Ishikawa (cell line): ENCODE results near the gene KIF18A.

ENCODE experiments used
- CEBPB ChIP-seq: IDR thresholded peaks from 2 replicates; pipeline ENCODE4 v1.6.1; 2012
- CREB1 ChIP-seq: IDR thresholded peaks from 2 replicates; pipeline ENCODE4 v1.6.1; 2012; ENCODE audit warnings: low read depth
- EGR1 ChIP-seq: IDR thresholded peaks from 2 replicates; pipeline ENCODE4 v1.6.1; 2012
- EP300 ChIP-seq: IDR thresholded peaks from 2 replicates; pipeline ENCODE4 v1.6.1; 2012; ENCODE audit warnings: borderline replicate concordance
- FOXM1 ChIP-seq: IDR thresholded peaks from 2 replicates; pipeline ENCODE4 v1.6.1; 2012; ENCODE audit warnings: low read depth, borderline replicate concordance
- NFIC ChIP-seq: IDR thresholded peaks from 2 replicates; pipeline ENCODE4 v1.6.1; 2012
- RAD21 ChIP-seq: IDR thresholded peaks from 2 replicates; pipeline ENCODE4 v1.6.1; 2012; ENCODE audit warnings: low read depth
- TAF1 ChIP-seq: IDR thresholded peaks from 2 replicates; pipeline ENCODE4 v1.6.1; 2012; ENCODE audit warnings: low read depth, mild to moderate bottlenecking
- TCF12 ChIP-seq: IDR thresholded peaks from 2 replicates; pipeline ENCODE4 v1.6.1; 2012; ENCODE audit warnings: low read depth
- TEAD4 ChIP-seq: IDR thresholded peaks from 2 replicates; pipeline ENCODE4 v1.6.1; 2012
- USF1 ChIP-seq: IDR thresholded peaks from 2 replicates; pipeline ENCODE4 v1.6.1; 2012
- YY1 ChIP-seq: IDR thresholded peaks from 2 replicates; pipeline ENCODE4 v1.6.1; 2012; ENCODE audit warnings: low read depth
- ZBTB7A ChIP-seq: IDR thresholded peaks from 2 replicates; pipeline ENCODE4 v1.6.1; 2012; ENCODE audit warnings: low read depth
- TF ChIP-seq, protein P1 (sequence below): IDR thresholded peaks from 2 replicates; pipeline ENCODE4 v1.6.1; 2012; ENCODE audit warnings: low read depth, mild to moderate bottlenecking
- TF ChIP-seq, protein P2 (sequence below): IDR thresholded peaks from 2 replicates; pipeline ENCODE4 v1.6.1; 2012

Gene KIF18A

DNA sequence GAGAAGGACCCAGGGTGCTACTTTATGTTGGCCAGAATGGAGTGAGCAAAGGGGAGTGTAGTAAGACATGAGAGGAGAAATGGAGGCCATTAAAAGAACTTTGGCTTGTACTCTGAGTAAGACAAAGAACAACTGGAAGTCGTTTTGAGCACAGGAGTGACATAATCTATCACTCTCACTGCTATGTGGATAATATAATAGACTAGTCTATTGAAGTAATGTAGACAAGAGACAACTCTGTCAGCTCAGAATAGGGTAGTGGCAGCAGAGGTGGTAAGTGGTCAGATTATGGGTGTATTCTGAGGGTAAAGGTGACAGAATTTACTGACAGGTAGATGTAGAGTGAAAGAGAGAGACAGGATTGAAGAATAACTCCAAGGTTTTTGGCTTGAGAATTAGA, 8.2 kb downstream of the KIF18A start:
- TF ChIP-seq EP300 (no peak), RAD21 (no peak), CREB1 (no peak), TCF12 (no peak), EGR1 (no peak), CEBPB (no peak)
- TF ChIP-seq, protein P1, sequence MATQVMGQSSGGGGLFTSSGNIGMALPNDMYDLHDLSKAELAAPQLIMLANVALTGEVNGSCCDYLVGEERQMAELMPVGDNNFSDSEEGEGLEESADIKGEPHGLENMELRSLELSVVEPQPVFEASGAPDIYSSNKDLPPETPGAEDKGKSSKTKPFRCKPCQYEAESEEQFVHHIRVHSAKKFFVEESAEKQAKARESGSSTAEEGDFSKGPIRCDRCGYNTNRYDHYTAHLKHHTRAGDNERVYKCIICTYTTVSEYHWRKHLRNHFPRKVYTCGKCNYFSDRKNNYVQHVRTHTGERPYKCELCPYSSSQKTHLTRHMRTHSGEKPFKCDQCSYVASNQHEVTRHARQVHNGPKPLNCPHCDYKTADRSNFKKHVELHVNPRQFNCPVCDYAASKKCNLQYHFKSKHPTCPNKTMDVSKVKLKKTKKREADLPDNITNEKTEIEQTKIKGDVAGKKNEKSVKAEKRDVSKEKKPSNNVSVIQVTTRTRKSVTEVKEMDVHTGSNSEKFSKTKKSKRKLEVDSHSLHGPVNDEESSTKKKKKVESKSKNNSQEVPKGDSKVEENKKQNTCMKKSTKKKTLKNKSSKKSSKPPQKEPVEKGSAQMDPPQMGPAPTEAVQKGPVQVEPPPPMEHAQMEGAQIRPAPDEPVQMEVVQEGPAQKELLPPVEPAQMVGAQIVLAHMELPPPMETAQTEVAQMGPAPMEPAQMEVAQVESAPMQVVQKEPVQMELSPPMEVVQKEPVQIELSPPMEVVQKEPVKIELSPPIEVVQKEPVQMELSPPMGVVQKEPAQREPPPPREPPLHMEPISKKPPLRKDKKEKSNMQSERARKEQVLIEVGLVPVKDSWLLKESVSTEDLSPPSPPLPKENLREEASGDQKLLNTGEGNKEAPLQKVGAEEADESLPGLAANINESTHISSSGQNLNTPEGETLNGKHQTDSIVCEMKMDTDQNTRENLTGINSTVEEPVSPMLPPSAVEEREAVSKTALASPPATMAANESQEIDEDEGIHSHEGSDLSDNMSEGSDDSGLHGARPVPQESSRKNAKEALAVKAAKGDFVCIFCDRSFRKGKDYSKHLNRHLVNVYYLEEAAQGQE = no peak
- TF ChIP-seq, protein P2, sequence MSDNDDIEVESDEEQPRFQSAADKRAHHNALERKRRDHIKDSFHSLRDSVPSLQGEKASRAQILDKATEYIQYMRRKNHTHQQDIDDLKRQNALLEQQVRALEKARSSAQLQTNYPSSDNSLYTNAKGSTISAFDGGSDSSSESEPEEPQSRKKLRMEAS = no peak

DNA sequence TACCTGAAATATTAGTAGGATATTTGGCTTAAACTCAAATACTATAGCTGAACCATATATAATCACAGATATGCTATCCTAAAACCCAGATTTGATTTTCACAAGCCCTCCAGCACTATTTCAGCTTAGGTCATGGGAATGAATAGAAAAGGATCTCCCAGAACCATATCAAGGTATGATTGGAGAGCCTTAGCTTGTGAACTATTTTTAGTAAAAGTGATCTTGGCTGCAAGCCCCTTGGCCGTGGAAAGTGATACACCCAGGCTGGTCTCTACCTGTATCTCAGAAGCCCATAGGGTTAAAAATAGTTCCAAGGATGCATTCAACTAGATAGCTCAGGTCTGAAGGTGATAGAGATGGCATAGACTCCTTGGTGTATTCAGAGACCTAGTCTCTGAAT, 9.7 kb downstream of the KIF18A start:
- no peak for TF ChIP-seq YY1
- no peak for TF ChIP-seq TCF12
- TF ChIP-seq NFIC = no peak
- no peak for TF ChIP-seq CREB1

DNA sequence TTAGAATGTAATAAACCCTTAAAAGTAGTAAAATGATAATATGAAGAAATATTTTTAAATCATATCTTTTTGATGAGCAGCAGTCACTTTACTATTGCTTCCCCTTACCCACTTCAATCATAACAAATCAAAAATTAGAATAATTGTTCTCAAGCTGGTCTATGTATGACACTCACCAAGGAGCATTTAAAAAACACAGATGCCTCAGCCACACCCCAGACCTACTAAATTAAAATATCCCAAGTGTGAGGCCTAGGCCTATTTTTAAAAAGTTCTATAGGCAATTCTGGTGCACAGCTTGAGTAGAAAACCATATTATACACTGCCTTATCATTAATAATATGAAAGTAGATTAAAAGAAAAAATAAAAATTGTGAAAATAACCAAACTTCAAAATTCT, 15.2 kb downstream of the KIF18A start:
- no peak for TF ChIP-seq FOXM1
- no peak for TF ChIP-seq NFIC
- TF ChIP-seq CREB1 = no peak
- TF ChIP-seq TCF12 = no peak
- TF ChIP-seq EP300 = no peak
- TF ChIP-seq ZBTB7A = no peak
- TF ChIP-seq TEAD4 = no peak
- TF ChIP-seq TAF1 = no peak
- no peak for TF ChIP-seq EGR1
- no peak for TF ChIP-seq YY1
- TF ChIP-seq, protein P2 = no peak
- TF ChIP-seq USF1 = no peak
- TF ChIP-seq, protein P1 = no peak
- no peak for TF ChIP-seq CEBPB

- TF ChIP-seq USF1 (no peak), FOXM1 (no peak), CEBPB (no peak), CREB1 (no peak), RAD21 (no peak), NFIC (no peak), TEAD4 (no peak), YY1 (no peak), TAF1 (no peak), ZBTB7A (no peak), EGR1 (no peak), TCF12 (no peak)
- TF ChIP-seq, protein P2 = no peak
- TF ChIP-seq, protein P1 = no peak
Observed at GRCh38 chr11:28090052-28090749, 17.8 kb downstream of the KIF18A start.

- TF ChIP-seq FOXM1 = no peak
- TF ChIP-seq TAF1 = no peak
- no peak for TF ChIP-seq TCF12
- TF ChIP-seq YY1 = no peak
- no peak for TF ChIP-seq USF1
- TF ChIP-seq, protein P2 = no peak
- no peak for TF ChIP-seq TEAD4
- no peak for TF ChIP-seq CREB1
- no peak for TF ChIP-seq CEBPB
- TF ChIP-seq EGR1 = no peak
- no peak for TF ChIP-seq NFIC
- no peak for TF ChIP-seq RAD21
- TF ChIP-seq, protein P1 = no peak
- TF ChIP-seq ZBTB7A = no peak
Observed at GRCh38 chr11:28089378-28089777, 18.6 kb downstream of the KIF18A start.
